CD4-positive, alpha-beta T cell treated with Interleukin-21 for 1 hour (primary cell): Measurements from ENCODE around the gene CLTA.
"Not testable (repeated sequence)": the region's sequence is repeated elsewhere in the genome, so short reads cannot be mapped to it uniquely, and the experiment has no call there.

Experiments
- DNase-seq: peaks from one replicate; pipeline ENCODE4 v3.0.0-alpha.2; 2020

CLTA gene

DNA sequence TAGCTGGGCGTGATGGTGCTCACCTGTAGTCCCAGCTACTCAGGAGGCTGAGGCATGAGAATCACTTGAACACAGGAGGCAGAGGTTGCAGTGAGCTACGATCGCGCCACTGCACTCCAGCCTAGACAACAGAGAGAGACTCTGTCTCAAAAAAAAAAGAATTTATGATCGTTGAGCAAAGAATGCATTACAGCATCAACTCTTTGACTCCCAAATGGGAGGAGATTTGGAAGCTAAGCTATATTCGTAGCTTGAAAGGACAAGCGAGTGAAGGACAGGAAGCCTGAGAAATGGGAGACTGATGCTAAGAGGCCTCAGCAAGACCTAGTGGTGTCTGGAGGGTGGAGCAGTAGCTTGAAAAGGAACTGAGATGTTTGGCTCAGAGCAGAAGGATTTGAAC lies 31.8 kb upstream of the CLTA start:
- no peak for DNase-seq

DNA sequence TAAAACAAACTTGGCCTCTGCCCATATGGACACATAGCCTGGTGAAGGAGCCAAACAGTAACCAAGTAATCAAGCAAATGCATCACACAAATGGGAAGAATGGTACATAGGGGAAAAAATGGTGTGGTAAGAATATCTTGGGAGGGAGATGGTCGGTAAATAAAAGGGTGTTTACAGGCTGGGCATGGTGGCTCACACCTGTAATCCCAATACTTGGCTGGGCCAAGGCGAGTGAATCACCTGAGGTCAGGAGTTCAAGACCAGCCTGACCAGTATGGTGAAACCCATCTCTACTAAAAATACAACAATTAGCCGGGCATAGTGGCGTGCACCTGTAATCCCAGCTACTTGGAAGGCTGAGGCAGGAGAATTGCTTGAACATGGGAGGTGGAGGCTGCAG lies 31.2 kb upstream of the CLTA start:
- DNase-seq: not testable (repeated sequence)

DNA sequence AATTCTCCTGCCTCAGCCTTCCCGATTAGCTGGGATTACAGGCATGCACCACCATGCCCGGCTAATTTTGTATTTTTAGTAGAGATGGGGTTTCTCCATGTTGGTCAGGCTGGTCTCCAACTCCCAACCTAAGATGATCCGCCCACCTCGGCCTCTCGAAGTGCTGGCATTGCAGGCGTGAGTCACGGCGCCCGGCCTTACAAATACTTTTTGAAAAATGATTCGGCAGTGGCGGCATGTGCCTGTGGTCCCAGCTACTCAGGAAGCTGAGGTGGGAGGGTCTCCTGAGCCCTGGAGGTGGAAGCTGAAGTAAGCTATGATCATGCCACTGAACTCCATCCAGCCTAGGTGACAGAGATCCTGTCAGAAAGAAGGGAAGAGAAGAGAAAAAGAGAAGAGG lies 30.6 kb upstream of the CLTA start:
- not testable (repeated sequence) for DNase-seq

DNA sequence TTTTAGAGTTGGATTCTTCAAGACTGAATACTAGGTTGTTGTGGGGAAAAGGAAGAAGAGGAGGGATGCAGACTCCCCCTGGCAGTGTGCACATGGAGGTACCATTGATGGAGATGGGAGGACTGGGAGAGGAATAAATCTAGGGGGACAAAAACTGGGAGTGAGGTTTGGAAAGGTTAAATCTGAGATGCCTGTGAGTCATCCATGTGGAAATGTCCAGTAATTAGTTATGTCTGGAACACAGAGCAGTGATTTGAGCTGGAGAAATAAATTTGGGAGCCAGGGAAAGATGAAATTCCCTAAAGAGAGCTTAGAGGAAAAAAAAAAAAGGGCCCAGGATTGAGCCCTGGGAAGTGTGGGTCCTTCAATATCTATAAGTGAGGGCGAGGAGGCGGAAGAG lies 29.5 kb upstream of the CLTA start:
- no peak for DNase-seq

- DNase-seq: no peak
Measured at GRCh38 chr9:36162211-36162738, 28.4 kb upstream of the CLTA start.

GRCh38 chr9:36163049-36163785 lies 27.5 kb upstream of the CLTA start:
- DNase-seq: no peak

DNA sequence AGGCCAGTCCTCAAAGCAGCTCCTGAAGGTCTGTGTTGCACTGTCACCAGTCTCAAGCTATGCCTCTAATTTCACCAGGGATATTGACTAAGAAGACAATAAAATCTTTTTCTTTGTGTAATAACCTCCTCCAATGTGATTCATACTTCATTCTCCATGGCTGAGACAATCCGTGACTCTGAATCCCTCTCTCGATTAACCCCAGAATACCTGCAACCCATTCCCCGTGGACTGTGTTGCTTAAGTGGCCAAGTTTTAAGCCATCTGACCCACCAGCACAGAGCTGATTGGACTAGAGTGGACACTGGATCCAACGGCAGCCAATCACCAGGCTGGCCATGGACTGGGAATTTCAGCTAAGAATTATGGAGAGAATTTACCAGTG lies 26.9 kb upstream of the CLTA start:
- no peak for DNase-seq

- no peak for DNase-seq
Measured at GRCh38 chr9:36164372-36164771, 26.3 kb upstream of the CLTA start.

- no peak for DNase-seq
Measured at GRCh38 chr9:36164989-36165388, 25.7 kb upstream of the CLTA start.

GRCh38 chr9:36165826-36166167 lies 24.9 kb upstream of the CLTA start:
- no peak for DNase-seq

- DNase-seq: peak; percentile 86
Measured at GRCh38 chr9:36166168-36166927, 24.4 kb upstream of the CLTA start.

DNA sequence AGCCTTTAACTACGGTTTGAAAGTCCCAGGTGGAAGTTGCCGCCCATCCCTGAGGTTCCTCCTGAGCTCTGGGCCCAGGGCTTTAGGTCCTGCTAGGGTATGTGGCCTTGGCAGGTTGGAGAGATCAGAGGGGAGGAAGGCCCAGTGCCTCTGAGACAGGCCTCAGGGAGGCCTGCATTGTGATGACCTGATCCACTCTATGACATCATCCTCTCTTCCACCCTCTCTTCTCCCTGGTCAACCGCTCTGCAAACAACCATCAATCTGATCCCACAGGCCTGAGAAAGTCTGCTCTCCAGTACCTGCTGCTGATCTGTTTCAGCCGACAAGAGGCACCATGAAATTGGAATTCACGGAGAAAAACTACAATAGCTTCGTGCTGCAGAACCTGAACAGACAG lies 21.6 kb upstream of the CLTA start, which contains the start of gene CCIN:
Gene CCIN, plus strand, starts transcription at position 223 of the 400 bp plus-strand sequence. Its CDS starts 115 bp downstream, at position 338.
- no peak for DNase-seq

- no peak for DNase-seq
Measured at GRCh38 chr9:36169708-36170107, 21.0 kb upstream of the CLTA start.

GRCh38 chr9:36170531-36170930 lies 20.2 kb upstream of the CLTA start:
- no peak for DNase-seq

- no peak for DNase-seq
Measured at GRCh38 chr9:36173861-36174260, 16.9 kb upstream of the CLTA start.

GRCh38 chr9:36174271-36174670 lies 16.4 kb upstream of the CLTA start:
- DNase-seq: no peak

- DNase-seq: no peak
Measured at GRCh38 chr9:36174731-36175130, 16.0 kb upstream of the CLTA start.

GRCh38 chr9:36175209-36175608 lies 15.5 kb upstream of the CLTA start:
- DNase-seq: not testable (repeated sequence)

DNA sequence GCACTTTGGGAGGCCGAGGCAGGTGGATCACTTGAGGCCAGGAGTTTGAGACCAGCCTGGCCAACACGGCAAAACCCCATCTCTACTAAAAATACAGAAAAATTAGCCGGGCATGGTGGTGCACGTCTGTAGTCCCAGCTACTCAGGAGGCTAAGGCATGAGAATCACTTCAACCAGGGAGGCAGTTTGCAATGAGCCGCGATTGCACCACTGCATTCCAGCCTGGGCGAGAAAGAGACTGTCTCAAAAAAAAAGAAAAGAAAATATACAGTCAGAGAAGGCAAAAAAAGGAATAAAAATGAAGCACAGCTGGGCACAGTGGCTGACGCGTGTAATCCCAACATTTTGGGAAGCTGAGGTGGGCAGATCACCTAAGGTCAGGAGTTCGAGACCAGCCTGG lies 14.2 kb upstream of the CLTA start:
- not testable (repeated sequence) for DNase-seq

DNA sequence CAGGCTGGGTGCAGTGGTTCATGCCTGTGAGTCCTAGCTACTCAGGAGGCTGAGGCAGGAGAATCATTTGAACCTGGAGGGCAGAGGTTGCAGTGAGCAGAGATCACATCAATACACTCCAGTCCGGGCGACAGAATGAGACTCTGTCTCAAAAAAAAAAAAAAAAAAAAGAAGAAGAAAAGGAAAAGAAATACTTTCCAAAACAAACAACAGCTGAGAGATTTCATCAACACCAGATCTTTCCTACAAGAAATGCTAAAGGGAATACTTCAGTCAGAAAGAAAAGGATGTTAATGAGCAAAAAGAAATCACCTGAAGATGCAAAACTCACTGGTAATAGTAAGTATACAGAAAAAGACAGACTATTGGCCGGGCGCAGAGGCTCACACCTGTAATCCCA lies 13.2 kb upstream of the CLTA start:
- no peak for DNase-seq

DNA sequence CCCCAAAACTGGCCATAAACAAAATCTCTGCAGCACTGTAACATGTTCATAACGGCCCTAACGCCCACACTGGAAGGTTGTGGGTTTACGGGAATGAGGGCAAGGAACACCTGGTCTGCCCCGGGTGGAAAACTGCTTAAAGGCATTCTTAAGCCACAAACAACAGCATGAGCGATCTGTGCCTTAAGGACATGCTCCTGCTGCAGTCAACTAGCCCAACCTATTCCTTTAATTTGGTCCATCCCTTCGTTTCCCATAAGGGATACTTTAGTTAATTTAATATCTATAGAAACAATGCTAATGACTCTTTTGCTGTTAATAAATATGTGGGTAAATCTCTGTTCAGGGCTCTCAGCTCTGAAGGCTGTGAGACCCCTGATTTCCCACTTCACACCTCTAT lies 10.5 kb upstream of the CLTA start:
- not testable (repeated sequence) for DNase-seq

GRCh38 chr9:36187414-36187813 lies 3.3 kb upstream of the CLTA start:
- no peak for DNase-seq

GRCh38 chr9:36188212-36188611 lies 2.5 kb upstream of the CLTA start:
- DNase-seq: no peak

DNA sequence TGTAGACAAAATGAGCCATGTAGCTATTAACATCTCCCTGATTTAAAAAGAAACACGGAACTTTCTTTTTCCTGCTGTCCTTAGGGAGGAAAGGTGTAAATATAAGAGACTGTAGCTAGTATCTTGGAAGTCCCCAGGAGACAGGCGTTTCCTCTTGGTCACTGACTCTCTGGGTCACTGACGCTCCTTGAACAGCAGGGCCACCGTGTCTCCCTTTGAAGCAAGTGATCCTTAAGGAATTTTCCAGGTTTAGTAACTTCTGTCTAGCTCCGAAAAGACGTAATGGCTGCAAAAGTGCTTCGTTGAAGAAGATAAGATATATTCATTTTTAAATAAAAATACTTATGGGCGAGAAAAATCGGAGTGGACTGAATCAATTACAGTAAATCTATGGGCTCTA lies 745 bp upstream of the CLTA start:
- no peak for DNase-seq
